ENCODE measurements around the gene TTC22.
A peak's percentile ranks its signal among the peaks of the same experiment; 100 is the strongest.

The TTC22 gene

DNA sequence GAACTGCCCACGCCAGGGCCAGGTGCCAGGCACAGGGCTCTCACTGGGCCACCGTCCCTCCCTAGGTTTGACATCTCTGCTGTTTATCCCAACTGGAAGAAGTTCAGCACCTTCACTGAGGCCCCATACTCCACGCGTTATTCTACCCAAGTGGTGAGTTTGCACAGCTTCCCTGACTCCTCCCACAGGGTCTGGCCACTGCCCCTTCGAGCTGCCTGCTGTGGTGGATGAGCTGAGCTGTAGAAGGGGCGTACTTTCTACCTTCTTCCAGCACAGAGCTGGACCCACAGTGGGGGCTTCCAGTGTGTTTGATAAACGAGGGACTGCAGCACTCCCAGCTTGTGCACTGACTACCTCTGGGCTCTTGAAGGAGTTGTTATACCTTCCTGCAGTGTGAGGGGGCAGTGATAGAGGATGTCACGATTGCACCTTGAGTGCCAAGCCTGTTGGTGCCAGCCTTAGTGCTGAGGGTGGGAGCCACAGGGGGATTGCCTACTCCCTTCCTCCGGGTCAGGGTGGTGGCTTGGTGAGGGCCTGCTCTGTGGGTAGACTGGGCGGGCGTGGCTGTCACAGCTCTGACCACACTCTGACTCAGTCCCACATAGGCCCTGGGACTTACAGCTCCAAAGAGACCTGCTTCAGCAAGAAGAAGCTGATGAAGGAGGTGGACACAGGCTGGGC is 5.9 kb upstream of the TTC22 start:
- DNase-seq = no peak

DNA sequence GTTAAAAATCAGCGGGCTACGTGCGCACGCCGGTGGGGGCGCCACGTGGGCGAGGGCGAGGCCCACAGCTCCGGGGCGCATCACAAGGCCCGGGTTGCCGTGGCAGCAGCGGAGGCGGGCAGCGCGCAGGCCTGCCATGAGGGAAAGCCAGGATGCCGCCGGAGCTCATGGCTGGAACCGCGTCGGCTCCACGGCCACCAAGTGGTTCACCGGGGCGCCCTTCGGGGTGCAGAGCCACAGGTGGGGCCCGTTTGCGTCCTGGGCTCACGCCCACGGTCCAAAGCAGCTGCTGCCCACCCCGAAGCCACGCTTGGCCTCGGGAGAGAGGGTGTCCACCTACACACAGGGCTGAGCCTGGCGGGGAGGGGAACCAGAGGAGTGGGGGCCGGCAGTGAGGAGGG is 4.9 kb upstream of the TTC22 start:
- no peak for DNase-seq

DNA sequence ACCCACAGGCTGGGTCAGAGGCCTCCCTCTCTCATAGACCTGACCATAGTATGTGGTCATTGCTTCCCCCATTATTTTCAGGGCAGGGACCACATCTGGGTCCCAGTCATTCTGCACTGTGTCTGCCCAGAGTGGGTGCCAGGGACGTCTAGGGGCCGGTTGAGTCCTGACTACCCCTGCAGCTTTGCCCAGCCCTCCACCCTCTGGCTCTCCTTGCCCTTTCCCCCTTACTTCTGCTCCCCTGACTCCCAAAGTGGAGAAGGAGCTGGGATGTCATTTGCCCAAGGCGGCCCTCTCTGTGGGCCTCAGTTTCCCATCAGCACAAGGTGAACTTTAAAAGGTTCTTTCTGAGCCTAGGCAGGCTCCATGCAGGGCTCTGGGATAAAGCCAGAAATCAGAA is 4.3 kb upstream of the TTC22 start:
- DNase-seq = no peak

DNA sequence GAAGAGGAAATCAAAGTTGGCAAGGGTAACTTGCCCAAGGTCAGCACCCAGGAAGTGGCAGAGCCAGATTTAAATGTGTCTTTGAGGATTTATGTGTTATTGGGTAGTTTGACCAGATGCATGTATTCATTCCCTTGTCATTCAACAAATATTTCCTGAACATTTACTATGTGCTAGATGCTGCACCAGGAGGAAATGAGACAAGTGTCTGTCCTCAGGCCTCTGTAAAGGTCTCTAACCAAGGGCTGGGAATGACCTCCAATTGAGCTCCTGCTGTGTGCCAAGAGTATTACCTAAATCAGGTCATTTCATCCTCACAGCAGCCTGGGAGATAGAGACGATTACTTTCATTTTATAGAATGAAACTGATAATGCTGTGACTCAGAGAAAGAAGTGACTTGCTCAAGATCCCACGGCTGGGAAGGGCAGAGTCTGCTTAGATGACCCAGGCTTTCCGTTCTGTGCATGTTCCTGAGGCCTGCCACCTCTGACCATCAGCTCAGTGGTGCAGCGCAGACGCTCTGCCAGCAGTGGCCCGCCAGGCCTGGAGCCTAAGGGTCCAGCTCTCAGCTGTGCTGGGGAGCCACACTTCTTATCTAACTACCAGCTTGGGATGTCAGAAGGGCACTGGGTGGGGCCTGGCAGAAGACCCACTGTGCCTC is 3.5 kb upstream of the TTC22 start:
- no peak for DNase-seq

DNA sequence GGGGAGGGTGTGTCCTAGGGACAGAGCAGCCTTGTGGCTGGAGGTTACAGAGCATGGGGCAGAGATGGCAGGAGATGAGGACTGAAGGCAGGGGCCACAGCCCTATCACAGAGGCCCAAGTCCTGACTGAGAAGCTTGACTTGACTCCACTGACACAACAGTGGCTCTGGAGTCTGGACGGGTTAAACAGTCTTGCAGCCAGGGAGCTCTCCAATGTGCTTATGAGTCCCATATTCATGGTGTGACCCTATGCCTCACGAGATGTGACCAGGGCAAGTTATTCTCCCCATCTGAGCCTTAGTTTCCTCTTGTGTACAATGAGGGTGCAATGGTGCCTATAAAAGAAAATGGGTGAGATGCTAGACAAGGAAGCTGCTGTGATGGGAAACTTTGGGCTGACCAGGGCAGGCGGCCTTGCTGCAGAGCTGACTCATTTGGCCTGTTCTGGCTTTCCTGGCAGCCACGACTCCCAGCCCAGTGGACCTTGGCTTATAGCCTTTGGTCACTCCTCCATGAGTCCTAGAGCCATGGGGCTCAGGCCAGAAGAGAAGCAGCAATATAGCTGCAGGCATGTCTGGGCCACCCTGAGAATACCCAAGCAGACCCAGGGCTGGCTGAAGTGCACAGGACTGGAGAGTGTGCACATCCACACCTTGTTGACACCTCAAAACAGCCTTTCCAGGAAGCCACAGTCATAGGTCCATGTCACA is 2.8 kb upstream of the TTC22 start:
- no peak for DNase-seq

DNA sequence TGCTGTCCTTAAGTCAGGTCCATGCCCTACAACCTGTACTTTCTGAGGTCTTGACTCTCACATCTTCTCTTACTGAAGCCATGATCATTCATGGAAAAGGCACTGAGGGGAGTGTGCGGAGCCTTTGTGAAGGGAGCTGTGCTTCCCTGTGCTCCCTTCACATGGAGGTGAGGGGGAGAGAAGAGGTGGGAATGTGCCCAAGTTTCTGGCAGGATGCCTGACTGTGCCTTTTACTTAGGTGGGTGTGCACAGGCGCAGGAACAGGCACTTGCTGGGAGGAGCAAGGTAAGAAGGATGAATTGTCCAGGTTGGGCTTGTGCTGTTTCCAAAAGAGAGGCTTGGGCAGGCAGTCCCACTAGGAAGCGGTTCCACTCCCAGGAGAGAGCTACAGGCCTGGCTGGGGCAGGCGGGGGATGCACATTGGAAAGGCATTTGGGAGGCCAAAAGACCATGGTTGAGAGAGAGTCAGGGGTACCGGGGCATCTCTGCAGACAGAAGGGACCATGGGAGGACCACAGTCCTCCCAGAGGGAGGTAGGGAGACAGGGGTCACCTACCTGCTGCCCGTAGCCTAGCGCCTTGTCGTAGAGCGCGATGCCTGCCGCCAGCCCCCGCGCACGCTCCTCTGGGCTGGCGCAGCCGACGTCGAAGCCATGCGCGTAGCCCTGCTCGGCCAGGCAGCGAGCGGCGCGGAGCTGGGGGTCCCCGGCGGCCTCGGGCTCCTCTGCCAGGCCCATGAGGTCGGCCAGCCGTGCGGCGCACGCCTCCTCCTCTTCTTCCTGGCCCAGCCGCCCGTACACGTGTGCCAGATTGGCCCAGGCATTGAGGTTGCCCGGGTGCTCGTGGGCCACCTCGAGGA is 853 bp downstream of the TTC22 start:
- no peak for DNase-seq

DNA sequence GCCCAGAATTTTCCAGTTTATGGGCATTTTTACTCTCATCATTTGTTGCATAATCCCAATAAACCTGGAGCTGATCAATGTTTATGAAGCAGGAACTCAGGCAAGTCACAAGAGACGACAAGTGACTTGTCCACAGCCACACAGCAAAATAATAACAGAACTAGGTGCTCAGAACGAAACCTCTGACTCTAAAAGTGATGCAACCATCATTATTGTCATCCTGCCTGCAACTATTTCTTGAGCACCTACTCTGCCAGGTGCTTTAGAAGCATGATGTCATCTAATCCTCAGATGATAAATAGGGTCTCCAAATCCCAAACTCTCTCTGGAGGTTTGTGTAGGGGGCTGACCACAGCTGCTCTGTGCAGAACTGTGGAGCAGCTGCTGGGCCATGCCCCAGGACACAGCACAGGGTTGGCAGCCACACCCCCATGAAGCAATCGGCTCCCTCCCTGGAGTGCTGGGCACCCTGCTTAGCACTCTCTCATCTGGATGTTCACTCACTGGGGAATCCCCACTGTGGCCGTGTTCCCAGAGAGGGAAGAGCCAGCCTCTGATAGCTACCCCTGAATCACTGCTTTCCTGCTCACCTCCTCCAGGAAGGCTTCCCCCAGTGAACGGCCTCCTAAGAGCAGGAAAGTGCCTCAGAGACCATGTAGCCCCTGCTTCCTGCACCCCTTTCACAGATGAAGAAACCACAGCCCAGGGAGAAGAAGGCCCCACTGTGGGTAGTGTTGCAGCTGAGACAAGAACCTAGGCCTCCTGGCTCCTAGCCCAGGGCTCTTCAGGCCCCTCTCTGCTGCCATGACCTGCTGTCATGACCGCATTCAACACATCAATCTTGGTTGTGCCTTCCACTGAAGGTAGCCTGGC is 2.1 kb downstream of the TTC22 start:
- no peak for DNase-seq

DNA sequence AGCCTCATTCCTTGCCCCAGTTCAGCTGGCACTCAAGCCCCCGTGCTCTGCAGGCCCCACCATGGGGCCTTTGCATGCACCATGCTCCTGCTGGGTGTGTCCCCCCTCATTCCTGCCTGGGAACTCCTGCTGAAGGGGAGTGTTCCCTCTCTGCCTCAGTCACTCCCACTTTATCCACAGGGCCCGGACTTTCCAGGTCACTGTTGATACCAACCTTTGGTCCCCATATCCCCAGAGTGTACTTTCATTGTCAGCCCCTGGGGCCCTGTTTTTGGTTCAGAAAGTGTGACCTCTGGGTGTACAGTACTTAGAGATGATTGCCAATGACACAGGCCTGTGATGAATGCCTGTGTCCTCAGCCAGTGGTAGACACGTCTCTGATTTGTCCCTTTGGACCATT is 2.9 kb downstream of the TTC22 start:
- no peak for DNase-seq

DNA sequence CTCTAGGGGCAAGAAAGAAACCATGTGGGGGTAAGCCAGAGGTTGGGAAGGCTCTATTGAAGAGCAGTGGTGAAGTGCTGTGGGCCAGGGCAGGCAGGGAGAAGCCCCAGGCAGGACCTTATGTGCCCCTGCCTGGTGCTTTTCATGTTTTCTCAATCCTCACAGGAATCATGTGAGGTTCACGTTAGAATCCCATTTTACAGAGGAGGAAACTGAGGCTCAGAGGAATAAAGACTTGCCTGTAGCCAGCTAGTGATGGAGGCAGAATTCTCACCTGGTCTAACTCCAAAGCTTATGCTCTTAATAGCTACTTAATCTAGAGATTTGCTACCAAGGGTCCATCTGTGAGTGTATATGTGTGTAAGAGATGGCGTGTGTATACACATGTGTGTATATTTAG is 4.2 kb downstream of the TTC22 start:
- no peak for DNase-seq

DNA sequence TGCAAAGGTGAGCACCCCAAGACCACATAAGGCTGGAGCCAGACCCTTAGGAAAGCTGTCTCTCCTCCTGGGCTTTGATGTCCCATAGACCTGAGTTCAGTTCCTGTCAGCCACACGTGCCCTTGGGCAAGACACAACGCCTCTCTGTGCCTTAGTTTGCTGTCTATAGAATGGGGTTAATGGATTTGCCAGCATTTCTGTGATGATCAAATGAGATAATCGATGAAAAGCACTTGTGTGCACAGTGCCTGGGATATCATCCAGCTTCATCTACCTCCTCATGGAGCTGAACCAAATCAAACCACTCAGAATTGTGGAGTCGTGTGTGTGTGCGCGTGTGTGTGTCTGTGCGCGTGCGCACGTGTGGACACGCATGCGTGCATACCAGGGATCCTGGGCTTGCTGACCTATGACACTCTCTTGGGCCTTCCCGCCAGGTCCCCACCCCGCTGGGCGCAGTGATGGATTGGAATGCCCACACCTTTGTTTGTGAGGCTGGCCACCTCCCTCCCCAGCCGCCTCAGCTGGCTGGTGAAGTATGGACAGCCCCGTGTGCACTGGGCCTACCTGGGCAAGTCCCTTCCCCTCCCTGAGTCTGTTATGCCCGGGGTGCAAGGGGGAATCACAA is 5.2 kb downstream of the TTC22 start:
- DNase-seq = no peak

DNA sequence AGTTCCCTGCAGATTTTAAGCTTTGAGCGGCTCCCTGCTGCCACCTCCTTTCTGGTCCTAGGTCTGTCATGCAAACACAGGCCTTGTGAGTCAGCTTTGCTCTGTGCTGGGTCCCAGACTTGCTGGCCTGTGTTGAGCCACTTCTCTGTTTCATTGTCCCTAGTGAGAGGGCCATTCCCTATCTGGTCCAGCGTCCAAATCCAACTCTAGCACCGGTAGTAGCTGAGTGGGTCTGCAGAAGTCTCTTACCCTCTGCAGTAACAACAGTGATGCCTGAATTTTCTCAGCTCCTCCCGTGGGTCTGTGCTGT is 5.8 kb downstream of the TTC22 start:
- DNase-seq = no peak

DNA sequence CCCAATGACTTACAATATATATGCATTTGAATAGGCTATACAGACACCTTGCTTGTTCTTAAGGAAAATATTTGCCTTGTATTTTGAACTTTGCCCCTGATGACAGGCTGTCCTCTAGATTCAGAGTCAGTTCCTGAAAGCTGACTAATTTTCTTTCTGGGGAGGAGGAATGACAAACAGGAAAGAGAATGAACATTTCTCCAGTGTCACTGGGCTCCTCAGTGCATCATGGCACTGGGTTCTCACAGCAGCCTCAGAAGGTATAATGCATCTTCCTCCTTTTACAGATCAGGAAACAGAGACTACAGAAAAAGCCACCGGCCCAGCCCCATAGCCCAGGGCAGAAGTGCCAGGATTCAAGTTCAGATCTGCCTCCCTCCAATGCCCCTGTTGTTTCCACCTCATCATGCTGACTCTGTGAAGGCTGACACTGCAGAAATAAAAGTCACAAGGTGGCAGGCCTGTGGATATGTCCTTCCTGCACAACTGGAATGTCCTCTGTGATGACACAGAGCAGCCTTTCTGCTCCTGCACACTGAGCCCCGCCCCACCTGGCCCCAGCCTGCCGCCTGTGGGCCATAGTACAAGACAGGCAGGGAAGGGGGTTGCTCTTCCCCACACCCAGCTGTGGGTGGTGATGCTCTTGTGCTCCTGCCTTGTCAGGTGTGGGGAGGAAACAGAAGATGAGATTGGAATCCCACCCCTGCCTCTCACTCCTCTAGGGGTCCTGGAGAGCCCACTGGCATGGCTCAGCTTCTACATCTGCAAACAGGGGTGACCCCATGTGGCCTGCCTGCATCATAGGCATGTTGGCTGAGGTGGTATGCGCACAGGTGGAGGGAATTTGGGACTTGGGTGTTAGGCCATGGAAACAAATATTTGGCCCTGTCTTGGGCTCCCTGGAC is 6.4 kb downstream of the TTC22 start:
- no peak for DNase-seq

DNA sequence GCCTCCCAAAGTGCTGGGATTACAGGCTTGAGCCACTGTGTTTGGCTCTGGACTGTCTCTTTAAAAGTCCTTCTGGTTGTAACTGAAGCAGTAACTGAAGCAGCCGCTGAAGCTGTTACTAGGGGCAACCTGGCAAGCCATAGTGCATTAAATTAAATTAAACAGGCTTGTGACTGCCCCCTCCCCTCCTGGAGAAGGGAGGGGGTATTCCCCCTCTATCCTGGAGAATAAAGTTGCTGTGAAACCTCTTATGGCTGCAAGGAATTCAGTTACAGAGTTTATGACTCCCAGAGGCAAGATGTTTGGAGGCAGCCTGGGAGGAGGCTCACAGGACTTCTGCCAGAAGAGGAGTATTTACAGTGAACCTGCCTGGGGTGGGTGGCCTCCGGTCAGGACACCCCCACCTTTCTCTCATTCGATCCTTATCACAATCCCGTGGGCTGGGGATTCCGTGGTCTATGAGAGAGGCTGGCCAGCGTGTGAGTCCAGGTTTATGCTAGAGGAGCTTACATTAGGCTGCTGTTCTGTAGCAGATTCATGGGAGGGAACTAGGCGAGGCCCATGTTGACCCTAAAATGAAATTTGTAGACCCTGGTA is 8.3 kb downstream of the TTC22 start:
- DNase-seq = no peak

DNA sequence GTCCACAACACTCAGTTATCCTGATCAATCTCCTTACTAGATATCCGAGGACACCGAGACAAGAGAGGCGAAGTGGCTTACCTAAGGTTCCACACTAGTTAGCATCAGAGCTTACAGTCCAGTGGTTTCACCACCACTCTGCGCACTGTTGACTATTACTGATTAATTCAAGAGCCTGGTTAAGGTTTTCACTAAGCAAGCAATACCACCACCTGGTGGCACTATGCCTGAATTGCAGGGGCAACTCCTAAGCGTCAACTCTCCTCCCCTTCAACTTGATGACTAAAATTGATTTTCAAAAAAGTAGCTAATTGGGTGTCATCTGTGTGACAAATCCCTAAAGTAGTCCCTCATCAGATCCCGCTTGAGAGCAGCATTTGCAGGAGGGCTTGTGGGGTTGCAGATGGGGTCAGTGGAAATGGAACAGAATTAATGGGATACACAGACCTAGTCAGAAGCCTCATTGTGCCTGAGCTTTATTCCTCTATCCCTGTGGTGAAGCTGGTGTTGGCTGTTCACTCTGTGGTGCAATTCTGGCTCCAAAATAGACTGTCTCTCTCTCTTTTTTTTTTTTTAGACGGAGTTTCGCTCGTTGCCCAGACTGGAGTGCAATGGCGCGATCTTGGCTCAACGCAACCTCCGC is 9.1 kb downstream of the TTC22 start:
- peak; percentile 13 to 25 for DNase-seq

DNA sequence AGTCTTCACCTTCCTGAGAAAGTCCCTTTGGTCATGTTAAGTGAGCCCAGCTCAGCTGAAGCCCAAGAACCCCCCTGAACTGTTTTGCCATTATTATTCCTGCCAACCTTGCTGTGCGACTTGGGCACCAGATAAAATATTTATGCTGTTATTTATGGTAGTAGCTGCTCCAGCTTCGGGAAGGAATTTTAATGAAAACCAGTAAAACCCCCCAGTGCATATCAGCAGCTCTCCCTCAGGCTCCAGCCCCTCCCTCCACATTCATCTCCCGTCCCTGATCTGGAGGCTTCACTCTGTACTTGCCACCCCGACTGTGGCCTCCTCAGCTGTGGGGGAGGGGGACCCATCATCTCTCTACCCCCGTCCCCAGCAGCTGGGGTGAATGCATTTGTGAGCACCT is 12.7 kb downstream of the TTC22 start:
- DNase-seq = no peak

DNA sequence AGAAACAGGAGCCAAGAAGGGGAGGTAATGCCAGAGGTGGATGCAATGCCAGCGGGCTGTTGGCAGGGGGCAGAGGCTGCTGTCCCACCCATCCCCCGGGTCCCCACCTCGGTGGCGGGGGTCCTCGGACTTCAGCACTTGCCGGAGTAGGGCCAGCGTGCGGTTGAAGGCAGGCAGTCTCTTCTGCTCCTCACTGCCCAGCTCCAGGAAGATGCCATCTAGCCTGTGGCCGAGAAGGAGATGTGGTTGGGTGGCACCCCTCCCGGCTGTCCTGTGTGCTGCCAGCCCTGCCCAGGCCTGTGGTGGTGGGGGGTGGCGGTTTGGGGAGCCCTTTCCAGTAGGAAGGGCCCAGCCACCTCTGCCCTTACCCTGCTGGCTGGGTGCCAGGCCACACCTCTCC is 13.5 kb downstream of the TTC22 start:
- DNase-seq = no peak

DNA sequence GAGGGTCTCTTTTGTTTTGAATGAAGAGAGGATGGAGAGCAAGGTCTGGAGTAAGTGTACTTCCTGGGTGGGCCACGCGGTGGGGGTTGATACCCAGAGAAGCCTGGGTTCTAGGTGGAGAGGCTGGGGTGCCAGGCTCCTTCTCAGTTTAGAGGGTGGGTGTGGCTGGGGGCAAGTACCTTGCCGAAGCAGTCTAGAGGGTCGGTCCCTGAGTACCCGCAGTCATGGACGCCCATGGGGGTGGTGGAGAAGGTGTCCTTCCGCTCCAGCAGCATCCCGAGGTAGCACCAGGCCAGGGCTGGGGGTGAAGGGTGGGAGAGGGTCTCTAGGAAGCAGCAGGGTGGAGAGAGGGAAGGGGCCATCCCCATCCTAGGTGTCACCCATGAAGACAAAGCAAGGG is 14.3 kb downstream of the TTC22 start:
- DNase-seq = no peak

DNA sequence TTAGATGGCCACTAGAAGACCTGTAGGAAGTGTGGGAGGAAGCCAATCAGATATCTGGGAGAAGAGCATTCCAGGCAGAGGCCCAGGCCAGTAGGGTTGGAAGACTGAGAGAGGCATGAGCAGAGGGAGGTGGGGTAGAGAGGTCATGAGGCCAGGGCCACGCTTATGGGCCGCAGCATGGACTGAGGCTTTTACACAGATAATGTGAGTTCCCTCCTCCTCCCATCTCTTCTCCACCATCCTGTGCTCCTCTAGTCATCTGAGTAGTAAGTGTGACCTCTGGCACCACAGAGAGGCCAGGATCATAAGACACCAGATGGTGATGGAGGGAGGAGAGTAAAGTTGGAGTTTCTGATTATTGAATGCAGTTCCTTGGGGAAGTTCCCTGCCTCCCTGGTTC is 17.1 kb downstream of the TTC22 start:
- no peak for DNase-seq

DNA sequence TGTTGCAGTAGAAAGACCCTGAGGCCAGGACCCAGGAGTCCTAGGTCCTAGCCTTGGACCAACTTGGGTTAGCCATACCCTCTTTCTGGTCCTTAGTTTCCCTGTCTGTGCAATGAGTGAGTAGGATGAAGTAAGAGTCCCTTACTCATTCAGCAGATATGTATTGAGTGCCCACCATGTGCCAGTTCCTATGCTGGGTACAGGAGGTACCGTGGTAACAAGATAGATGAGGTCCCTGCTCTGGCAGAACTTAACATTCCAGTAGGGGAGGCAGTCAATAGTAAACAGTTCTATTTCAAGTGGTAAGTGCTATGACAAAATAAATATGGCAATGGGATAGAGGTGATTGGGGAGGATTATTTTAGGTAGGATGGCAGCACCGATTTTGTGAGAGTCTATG is 18.5 kb downstream of the TTC22 start:
- no peak for DNase-seq

DNA sequence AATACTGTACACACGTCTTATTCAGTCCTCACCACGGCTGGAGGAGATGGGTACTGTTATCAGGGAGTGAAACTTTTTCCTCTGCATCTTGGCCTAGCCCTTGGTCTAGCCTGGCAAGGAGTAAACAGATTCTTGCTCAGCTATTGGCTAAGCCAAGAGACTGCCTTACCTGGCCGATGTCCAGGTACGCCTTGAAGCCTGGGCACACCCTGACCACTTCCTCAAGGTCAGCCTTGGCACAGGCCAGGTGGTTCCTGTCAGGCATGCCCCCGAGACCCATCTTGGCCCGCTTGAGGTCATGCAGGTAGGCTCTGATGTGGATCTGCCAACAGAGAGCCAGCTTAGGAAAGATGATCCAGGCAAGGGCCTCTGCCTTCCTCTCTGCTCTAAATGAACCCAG is 19.0 kb downstream of the TTC22 start:
- no peak for DNase-seq
